ENCODE measurements around the gene B4GAT1.

B4GAT1 gene

GRCh38 chr11:66331542-66332370 lies 15.7 kb downstream of the B4GAT1 start:
- no peaks in the 10 kb centered on the region for H3K79me2 ChIP-seq (ENCODE audit: insufficient read depth, low read length)
- H3K27me3 ChIP-seq (ENCODE audit: insufficient read depth, low read length), result peaks cover 8% of the 10 kb centered on the region
- H3F3A ChIP-seq (ENCODE audit: insufficient read depth, low read length), result no peaks in the 10 kb centered on the region
- no peak overlapping the region for H3K27ac ChIP-seq (ENCODE audit: low read depth, low read length, poor library complexity, severe bottlenecking)
- H3K36me3 ChIP-seq (ENCODE audit: insufficient read depth, low read length), result peaks cover 1% of the 10 kb centered on the region; the same call in 1 of the 2 replicates
- no peaks in the 10 kb centered on the region for H4K20me1 ChIP-seq (ENCODE audit: insufficient read depth, low read length)
- H2AFZ ChIP-seq (ENCODE audit: low read length), result no peak overlapping the region
- no peak overlapping the region for H3K4me3 ChIP-seq (ENCODE audit: low read depth, low read length, poor library complexity, severe bottlenecking)
- no peak overlapping the region for H3K9ac ChIP-seq (ENCODE audit: low read length)
- H3K4me2 ChIP-seq (ENCODE audit: low read length), result no peak overlapping the region
- H3K9me2 ChIP-seq (ENCODE audit: low read depth, low read length), result no peaks in the 10 kb centered on the region
- no peaks in the 10 kb centered on the region for H3K9me3 ChIP-seq (ENCODE audit: low read length)
- TF ChIP-seq CTCF (IDR thresholded peaks at IDR 0.05; ENCODE audit: low read length), result no peak
- no peak for TF ChIP-seq EZH2 (IDR thresholded peaks at IDR 0.05; ENCODE audit: borderline replicate concordance, low read length)
- H3K4me1 ChIP-seq (ENCODE audit: insufficient read depth, low read length, severe bottlenecking), result peaks cover 11% of the 10 kb centered on the region

GRCh38 chr11:66330931-66331330 lies 16.5 kb downstream of the B4GAT1 start:
- Histone ChIP-seq H3K4me1 (ENCODE audit: insufficient read depth, low read length, severe bottlenecking) (peaks cover 19% of the 10 kb centered on the region), H3F3A (ENCODE audit: insufficient read depth, low read length) (no peaks in the 10 kb centered on the region), H3K4me3 (ENCODE audit: low read depth, low read length, poor library complexity, severe bottlenecking) (no peak overlapping the region), H3K27ac (ENCODE audit: low read depth, low read length, poor library complexity, severe bottlenecking) (no peak overlapping the region), H3K36me3 (ENCODE audit: insufficient read depth, low read length) (no peaks in the 10 kb centered on the region), H4K20me1 (ENCODE audit: insufficient read depth, low read length) (no peaks in the 10 kb centered on the region), H3K27me3 (ENCODE audit: insufficient read depth, low read length) (peaks cover 8% of the 10 kb centered on the region), H3K9me3 (ENCODE audit: low read length) (no peaks in the 10 kb centered on the region), H2AFZ (ENCODE audit: low read length) (no peak overlapping the region), H3K9ac (ENCODE audit: low read length) (no peak overlapping the region), H3K4me2 (ENCODE audit: low read length) (no peak overlapping the region), H3K9me2 (ENCODE audit: low read depth, low read length) (no peaks in the 10 kb centered on the region), H3K79me2 (ENCODE audit: insufficient read depth, low read length) (no peaks in the 10 kb centered on the region)
- TF ChIP-seq CTCF (IDR thresholded peaks at IDR 0.05; ENCODE audit: low read length), result no peak
- no peak for TF ChIP-seq EZH2 (IDR thresholded peaks at IDR 0.05; ENCODE audit: borderline replicate concordance, low read length)

- no peak overlapping the region for H3K4me2 ChIP-seq (ENCODE audit: low read length)
- H3K27ac ChIP-seq (ENCODE audit: low read depth, low read length, poor library complexity, severe bottlenecking), result no peak overlapping the region
- H3K4me3 ChIP-seq (ENCODE audit: low read depth, low read length, poor library complexity, severe bottlenecking), result no peak overlapping the region
- H2AFZ ChIP-seq (ENCODE audit: low read length), result no peak overlapping the region
- H3K9ac ChIP-seq (ENCODE audit: low read length), result no peak overlapping the region
- peaks cover 26% of the 10 kb centered on the region for H3K4me1 ChIP-seq (ENCODE audit: insufficient read depth, low read length, severe bottlenecking)
- H3K79me2 ChIP-seq (ENCODE audit: insufficient read depth, low read length), result no peaks in the 10 kb centered on the region
- H3K9me2 ChIP-seq (ENCODE audit: low read depth, low read length), result no peaks in the 10 kb centered on the region
- no peaks in the 10 kb centered on the region for H3K36me3 ChIP-seq (ENCODE audit: insufficient read depth, low read length)
- no peak for TF ChIP-seq EZH2 (IDR thresholded peaks at IDR 0.05; ENCODE audit: borderline replicate concordance, low read length)
- TF ChIP-seq CTCF (IDR thresholded peaks at IDR 0.05; ENCODE audit: low read length), result no peak
- no peaks in the 10 kb centered on the region for H3K9me3 ChIP-seq (ENCODE audit: low read length)
- peaks cover 8% of the 10 kb centered on the region for H3K27me3 ChIP-seq (ENCODE audit: insufficient read depth, low read length)
- no peaks in the 10 kb centered on the region for H4K20me1 ChIP-seq (ENCODE audit: insufficient read depth, low read length)
- H3F3A ChIP-seq (ENCODE audit: insufficient read depth, low read length), result no peaks in the 10 kb centered on the region
Observed at GRCh38 chr11:66329165-66329673, 18.2 kb downstream of the B4GAT1 start.
